Vagina (tissue), 2 donors: ENCODE results near the gene PARN.
"Not testable (repeated sequence)": the region's sequence is repeated elsewhere in the genome, so short reads cannot be mapped to it uniquely, and the experiment has no call there.

Source experiments
- POLR2A ChIP-seq, 2 donors: fragments of 450-650 bp; IDR thresholded peaks; one replicate each; pipeline ENCODE4 v1.6.1; 2017; ENCODE audit warnings: antibody characterized with exemption in 2 of 2, mild to moderate bottlenecking in 2 of 2, moderate library complexity in 2 of 2
- POLR2AphosphoS5 ChIP-seq, 2 donors: sonication (generic); formaldehyde crosslinking; IDR thresholded peaks; one replicate each; pipeline ENCODE4 v1.9.0; 2017; ENCODE audit warnings: antibody characterized with exemption in 2 of 2, mild to moderate bottlenecking in 2 of 2, low read depth in 1 of 2; ENCODE audit not compliant: insufficient read depth in 1 of 2
- TF ChIP-seq, protein P1 (sequence below), 3 experiments: fragments of 450-650 bp in 2 of 3; fragments of 200-600 bp in 1 of 3; sonication (generic) in 1 of 3; IDR thresholded peaks; one replicate each; pipeline ENCODE4 v1.5.1; 2017 to 2019; ENCODE audit warnings: antibody characterized with exemption in 3 of 3, mild to moderate bottlenecking in 2 of 3, moderate library complexity in 2 of 3

- TF ChIP-seq, protein P1, sequence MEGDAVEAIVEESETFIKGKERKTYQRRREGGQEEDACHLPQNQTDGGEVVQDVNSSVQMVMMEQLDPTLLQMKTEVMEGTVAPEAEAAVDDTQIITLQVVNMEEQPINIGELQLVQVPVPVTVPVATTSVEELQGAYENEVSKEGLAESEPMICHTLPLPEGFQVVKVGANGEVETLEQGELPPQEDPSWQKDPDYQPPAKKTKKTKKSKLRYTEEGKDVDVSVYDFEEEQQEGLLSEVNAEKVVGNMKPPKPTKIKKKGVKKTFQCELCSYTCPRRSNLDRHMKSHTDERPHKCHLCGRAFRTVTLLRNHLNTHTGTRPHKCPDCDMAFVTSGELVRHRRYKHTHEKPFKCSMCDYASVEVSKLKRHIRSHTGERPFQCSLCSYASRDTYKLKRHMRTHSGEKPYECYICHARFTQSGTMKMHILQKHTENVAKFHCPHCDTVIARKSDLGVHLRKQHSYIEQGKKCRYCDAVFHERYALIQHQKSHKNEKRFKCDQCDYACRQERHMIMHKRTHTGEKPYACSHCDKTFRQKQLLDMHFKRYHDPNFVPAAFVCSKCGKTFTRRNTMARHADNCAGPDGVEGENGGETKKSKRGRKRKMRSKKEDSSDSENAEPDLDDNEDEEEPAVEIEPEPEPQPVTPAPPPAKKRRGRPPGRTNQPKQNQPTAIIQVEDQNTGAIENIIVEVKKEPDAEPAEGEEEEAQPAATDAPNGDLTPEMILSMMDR (IDR thresholded peaks at IDR 0.05): not testable (repeated sequence)
- TF ChIP-seq POLR2A (IDR thresholded peaks at IDR 0.05); POLR2AphosphoS5 (IDR thresholded peaks at IDR 0.05; ENCODE audit: insufficient read depth in 1 of 2, low read depth in 1 of 2): not testable (repeated sequence)
Measured at GRCh38 chr16:14636179-14636950, 6.3 kb upstream of the PARN start.
